Measurements from ENCODE around the gene C15orf39. TPM values are rescaled to one million over a fixed set of nuclear protein-coding genes. Genes with fewer than 3 reads are reported as not detected.

Gene C15orf39
- total and polyA plus RNA-seq, 9 of the 15 experiments (the other 6 are each of a cell fraction or from before 2014, with no cell fraction given) = 0.31 to 29.8 (median 4.4) TPM

- intact Hi-C loops (cut with micrococcal nuclease) = no loop called here
- no peak for TF ChIP-seq ZNF174 (CRISPR knock-in tag; IDR thresholded peaks at IDR 0.05)
- TF ChIP-seq CBFB (CRISPR knock-in tag; IDR thresholded peaks at IDR 0.05) = no peak
- TF ChIP-seq ARID3B (CRISPR knock-in tag; IDR thresholded peaks at IDR 0.05; ENCODE audit: borderline replicate concordance) = no peak
- TF ChIP-seq, protein P1, sequence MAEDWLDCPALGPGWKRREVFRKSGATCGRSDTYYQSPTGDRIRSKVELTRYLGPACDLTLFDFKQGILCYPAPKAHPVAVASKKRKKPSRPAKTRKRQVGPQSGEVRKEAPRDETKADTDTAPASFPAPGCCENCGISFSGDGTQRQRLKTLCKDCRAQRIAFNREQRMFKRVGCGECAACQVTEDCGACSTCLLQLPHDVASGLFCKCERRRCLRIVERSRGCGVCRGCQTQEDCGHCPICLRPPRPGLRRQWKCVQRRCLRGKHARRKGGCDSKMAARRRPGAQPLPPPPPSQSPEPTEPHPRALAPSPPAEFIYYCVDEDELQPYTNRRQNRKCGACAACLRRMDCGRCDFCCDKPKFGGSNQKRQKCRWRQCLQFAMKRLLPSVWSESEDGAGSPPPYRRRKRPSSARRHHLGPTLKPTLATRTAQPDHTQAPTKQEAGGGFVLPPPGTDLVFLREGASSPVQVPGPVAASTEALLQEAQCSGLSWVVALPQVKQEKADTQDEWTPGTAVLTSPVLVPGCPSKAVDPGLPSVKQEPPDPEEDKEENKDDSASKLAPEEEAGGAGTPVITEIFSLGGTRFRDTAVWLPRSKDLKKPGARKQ (CRISPR knock-in tag; IDR thresholded peaks at IDR 0.05) = no peak
- TF ChIP-seq NR4A1 (CRISPR knock-in tag; IDR thresholded peaks at IDR 0.05) = no peak
- TF ChIP-seq NR4A1 (tag; IDR thresholded peaks at IDR 0.05) = no peak
- TF ChIP-seq RBFOX2 (IDR thresholded peaks at IDR 0.05; ENCODE audit: low read depth, low read length) = no peak
- no peak for TF ChIP-seq FOXA3 (CRISPR knock-in tag; conservative IDR thresholded peaks at IDR 0.05 in 1 of 2, IDR thresholded peaks at IDR 0.05 in 1 of 2)
- TF ChIP-seq KLF10 (CRISPR knock-in tag; IDR thresholded peaks at IDR 0.05) = no peak
- no peak for TF ChIP-seq ZNF232 (CRISPR knock-in tag; IDR thresholded peaks at IDR 0.05)
- TF ChIP-seq PRMT5 (CRISPR knock-in tag; IDR thresholded peaks at IDR 0.05) = no peak
- no peak for TF ChIP-seq UBTF (IDR thresholded peaks at IDR 0.05; ENCODE audit: borderline replicate concordance in 1 of 2, low read depth in 2 of 2, low read length in 2 of 2)
- no peak for TF ChIP-seq MYNN (IDR thresholded peaks at IDR 0.05)
- no peak for TF ChIP-seq MYNN (CRISPR knock-in tag; IDR thresholded peaks at IDR 0.05)
- TF ChIP-seq ATF3 (IDR thresholded peaks at IDR 0.05) = no peak
- no peak for TF ChIP-seq ATF3 (CRISPR knock-in tag; conservative IDR thresholded peaks at IDR 0.05)
- TF ChIP-seq KLF13 (tag; IDR thresholded peaks at IDR 0.05; ENCODE audit: borderline replicate concordance, low read depth) = no peak
Observed at GRCh38 chr15:75174729-75175128, 27.0 kb upstream of the C15orf39 start.

More at GRCh38 chr15:75174729-75175128, 27.0 kb upstream of the C15orf39 start:
- Histone ChIP-seq H3K27ac (ENCODE audit: extremely low read depth, low read depth, low read length) (no peak overlapping the region), H3K9ac (ENCODE audit: insufficient read depth in 1 of 2, low read depth in 2 of 2, low read length in 2 of 2) (no peak overlapping the region), H3K4me1 (replicated peaks in 1 of 2; ENCODE audit: control insufficient read depth in 2 of 2, insufficient read depth in 2 of 2, low read length in 2 of 2) (peaks cover 27 to 52% of the 10 kb centered on the region in 2 experiments), H3K79me2 (ENCODE audit: control insufficient read depth, insufficient read depth, low read length) (no peaks in the 10 kb centered on the region), H3K9me1 (ENCODE audit: control insufficient read depth, insufficient read depth, low read length) (no peaks in the 10 kb centered on the region), H3K4me3 (no peak overlapping the region), H3K27me3 (ENCODE audit: control insufficient read depth in 2 of 2, insufficient read depth in 2 of 2, low read length in 2 of 2) (no peaks in the 10 kb centered on the region), H3K4me2 (ENCODE audit: insufficient read depth, low read length) (no peak overlapping the region), H3K9me3 (replicated peaks; ENCODE audit: control insufficient read depth, insufficient read depth, low read depth, low read length) (no peaks in the 10 kb centered on the region), H3K36me3 (ENCODE audit: control insufficient read depth, insufficient read depth, low read length) (no peaks in the 10 kb centered on the region), H2AFZ (ENCODE audit: low read depth, low read length) (no peak overlapping the region), H4K20me1 (replicated peaks; ENCODE audit: control insufficient read depth, insufficient read depth, low read length) (no peaks in the 10 kb centered on the region)
- in situ Hi-C loops (cut with MboI) = no loop called here
- no TSS peak for BruUV-seq (replicated peaks)
- FAIRE-seq = no peak
- ChIA-PET CTCF (ENCODE audit: low intra/inter-chr PET ratio) (no interaction called here), POLR2A (interaction anchor here (0.6 to 1.5 kb wide), 2 partner anchors 30 to 1166 kb away, joined by 3 to 6 read pairs; no protein-coding TSS in a partner anchor)
- 86% methylated on average over 10 of the region's 10 CpGs for WGBS (ENCODE audit: insufficient coverage, low coverage, missing lambda C conversion rate)
- ATAC-seq = no peak
- DNase-seq (ENCODE audit: extremely low read depth in 1 of 4, low spot score in 3 of 4) = no peak
